ENCODE results near the gene COL24A1. TPM values are rescaled to one million over a fixed set of nuclear protein-coding genes. Genes with fewer than 3 reads are reported as not detected.

COL24A1 gene
- not detected in 2 replicates for total RNA-seq

DNA sequence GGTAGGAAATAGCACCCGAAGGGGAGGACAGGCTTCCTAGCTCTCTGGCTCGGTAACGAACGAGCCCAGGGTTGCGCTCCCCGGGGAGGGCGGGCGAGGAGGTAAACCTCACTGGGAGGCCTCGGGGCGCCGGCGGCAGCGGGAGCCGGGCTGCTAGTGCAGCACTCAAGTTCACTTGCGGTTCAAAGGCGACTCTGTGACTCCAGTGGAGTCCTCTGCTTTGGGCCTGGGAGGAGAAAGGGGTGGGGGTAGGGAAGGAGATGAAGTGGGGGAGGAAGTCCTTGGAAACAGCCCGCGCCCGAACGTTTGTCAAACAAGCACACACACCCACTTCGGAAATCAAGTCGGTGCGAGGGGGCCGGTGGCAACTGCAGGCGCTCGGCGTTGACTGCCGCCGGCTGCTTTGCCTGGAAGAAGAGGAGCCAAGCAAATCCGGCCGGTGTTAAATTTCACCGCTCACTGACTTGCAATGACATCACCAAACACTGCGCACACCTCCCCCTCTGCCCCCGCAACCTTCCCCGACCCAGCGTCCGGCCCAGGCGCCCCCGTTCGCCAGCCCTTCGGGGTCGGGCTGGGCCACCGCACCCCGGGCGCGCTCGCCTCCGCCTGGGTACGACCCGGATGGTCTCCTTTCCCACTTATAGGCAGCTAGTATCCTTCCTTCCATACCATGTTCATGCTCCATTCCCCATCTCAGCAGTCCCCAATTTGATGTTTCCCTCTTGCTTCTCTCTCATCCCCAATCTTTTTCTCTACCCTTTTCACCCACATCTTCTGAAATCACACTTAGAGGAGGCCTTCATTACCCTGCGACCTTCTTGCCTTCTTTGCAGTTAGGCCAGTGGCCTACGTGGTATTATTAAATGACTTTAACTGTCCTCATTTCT, at the start of gene COL24A1:
Gene COL24A1, minus strand, starts transcription at position 207 of the 890 bp plus-strand sequence. CDS start 376 bp downstream, outside the sequence.

DNA sequence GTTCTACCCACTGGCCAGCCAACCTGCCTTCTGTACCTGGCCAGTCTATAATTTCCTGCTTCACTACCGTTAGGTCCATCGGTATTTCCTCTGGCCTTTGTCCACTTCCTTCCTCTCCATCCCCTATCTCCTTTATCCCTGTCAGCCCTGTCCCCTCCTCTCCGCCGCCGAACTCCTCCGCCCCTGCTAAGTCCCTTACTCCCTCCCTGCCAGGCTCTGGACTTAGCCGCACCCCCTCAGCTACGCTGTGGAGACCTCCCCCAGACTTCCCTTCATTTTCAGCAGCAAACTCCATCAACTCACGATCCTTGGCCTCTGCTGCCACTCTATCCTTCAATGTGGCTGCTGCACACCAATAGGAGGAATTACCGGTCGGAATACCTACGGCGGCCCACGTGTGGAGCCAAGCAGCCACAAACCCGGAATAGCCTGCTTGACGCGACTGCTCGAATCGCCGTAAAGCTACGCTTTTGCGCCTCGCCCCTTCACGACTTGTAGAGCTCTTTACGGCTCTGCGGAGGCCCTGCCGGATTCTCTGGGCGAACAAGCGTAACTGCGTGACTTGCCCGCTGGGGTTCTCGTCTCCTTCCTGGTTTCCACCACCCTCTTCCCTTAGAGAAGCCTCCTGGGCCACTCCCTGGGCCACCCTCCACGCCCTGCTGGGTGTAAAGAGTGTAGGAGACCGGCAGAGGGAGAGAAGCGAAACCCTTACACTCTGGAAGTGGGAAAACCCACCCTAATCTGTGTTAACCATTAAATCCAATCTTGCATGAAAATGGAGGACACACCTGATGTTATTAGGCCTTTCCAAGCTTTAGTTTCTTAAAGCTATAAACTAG, 448.4 kb downstream of the COL24A1 start, which contains the start of gene ZNHIT6:
Gene ZNHIT6, minus strand, starts transcription at position 444 of the 839 bp plus-strand sequence. Its CDS starts 149 bp downstream, at position 295.

Other genes starting within 250 kb of the COL24A1 start
- 25.3 and 57.0 TPM in 2 replicates for gene ODF2L, start 239.6 kb upstream of the COL24A1 start, total RNA-seq

All from bladder microvascular endothelial cell (primary cell).